A673 (cell line): Measurements from ENCODE around the gene MOCOS. TPM values are rescaled to one million over a fixed set of nuclear protein-coding genes. Genes with fewer than 3 reads are reported as not detected.

Source experiments
- BruUV-seq: library from RNA; stranded (reverse); fragments of 400-500 nt; replicated peaks from 2 replicates; lab custom pipeline; 2021; lab: Mats Ljungman, UMichigan
- CTCF ChIA-PET: fragments of 300-600 bp; sonication (Branson Sonifier 250); formaldehyde crosslinking; loops from one replicate; lab custom pipeline; 2022; ENCODE audit warnings: antibody characterized with exemption; lab: Charles Lee
- POLR2A ChIA-PET: fragments of 300-600 bp; sonication (Branson Sonifier 250); formaldehyde crosslinking; loops from one replicate; lab custom pipeline; 2022; ENCODE audit warnings: antibody characterized with exemption; ENCODE audit not compliant: low non-redundant PET; lab: Charles Lee
- DNase-seq: peaks from one replicate; pipeline ENCODE4 v3.0.0-alpha.2; 2015; ENCODE audit warnings: low spot score
- H3K27ac ChIP-seq: fragments of 200-600 bp; sonication (generic); 2 replicates; pipeline ENCODE4 v1.5.1; 2016; ENCODE audit warnings: mixed run types, low read depth, mild to moderate bottlenecking, mixed read lengths, antibody characterized with exemption, low read length; ENCODE audit not compliant: poor library complexity, severe bottlenecking
- H3K27me3 ChIP-seq: fragments of 200-600 bp; sonication (generic); replicated peaks from 2 replicates; pipeline ENCODE4 v1.6.1; 2017; ENCODE audit warnings: mixed run types, low read depth, mild to moderate bottlenecking, mixed read lengths, antibody characterized with exemption, low read length; ENCODE audit not compliant: insufficient read depth, poor library complexity
- H3K36me3 ChIP-seq: fragments of 200-600 bp; sonication (generic); 2 replicates; pipeline ENCODE4 v1.6.1; 2016; ENCODE audit warnings: mixed run types, mild to moderate bottlenecking, mixed read lengths, antibody characterized with exemption, low read length; ENCODE audit not compliant: insufficient read depth, poor library complexity, severe bottlenecking
- H3K4me1 ChIP-seq: fragments of 200-600 bp; sonication (generic); 2 replicates; pipeline ENCODE4 v1.6.1; 2017; ENCODE audit warnings: mixed run types, mild to moderate bottlenecking, mixed read lengths, antibody characterized with exemption, low read length; ENCODE audit not compliant: insufficient read depth, poor library complexity, severe bottlenecking
- H3K4me3 ChIP-seq: fragments of 200-600 bp; sonication (generic); 2 replicates; pipeline ENCODE4 v1.5.1; 2016; ENCODE audit warnings: low read depth, mixed run types, mild to moderate bottlenecking, mixed read lengths, low read length; ENCODE audit not compliant: poor library complexity, severe bottlenecking
- H3K9me3 ChIP-seq: fragments of 200-600 bp; sonication (generic); 2 replicates; pipeline ENCODE4 v1.6.1; 2016; ENCODE audit warnings: mixed run types, low read depth, mild to moderate bottlenecking, mixed read lengths, antibody characterized with exemption, low read length; ENCODE audit not compliant: poor library complexity, severe bottlenecking
- CTCF ChIP-seq: fragments of 300-800, 200-600 bp; sonication (generic); conservative IDR thresholded peaks from 2 replicates; pipeline ENCODE4 v1.5.1; 2017; ENCODE audit warnings: low read depth, mild to moderate bottlenecking, antibody characterized with exemption, low read length, moderate library complexity, mixed read lengths
- EZH2 ChIP-seq: fragments of 200-600 bp; sonication (generic); IDR thresholded peaks from 2 replicates; pipeline ENCODE4 v1.6.1; 2017; ENCODE audit warnings: borderline replicate concordance, low read depth, mild to moderate bottlenecking, mixed read lengths, antibody characterized with exemption, low read length; ENCODE audit not compliant: poor library complexity, severe bottlenecking
- intact Hi-C: fragments of 100-400 bp; cut with micrococcal nuclease; formaldehyde crosslinking; loops from one replicate; pipeline ENCODE4 v1.10.0; 2022; ENCODE audit not compliant: unreplicated experiment
- total RNA-seq: library from RNA; stranded (reverse); gene quantifications from 2 replicates; pipeline ENCODE4 v1.2.3, GENCODE V29; 2021

The MOCOS gene
- total RNA-seq, 1 experiment from 2014 or later, result not detected

GRCh38 chr18:36307513-36307912, 120.2 kb downstream of the MOCOS start:
- no peak overlapping the region for H3K4me3 ChIP-seq
- peaks cover 52% of the 10 kb centered on the region for H3K27me3 ChIP-seq
- TF ChIP-seq EZH2 (no peak), CTCF (no peak)
- no peaks in the 10 kb centered on the region for H3K36me3 ChIP-seq
- ChIA-PET CTCF (no interaction called here), POLR2A (no interaction called here)
- H3K4me1 ChIP-seq, result no peaks in the 10 kb centered on the region
- no peaks in the 10 kb centered on the region for H3K9me3 ChIP-seq
- no peak overlapping the region for H3K27ac ChIP-seq
- no peak for DNase-seq
- intact Hi-C loops, result no loop called here
- no TSS peak for BruUV-seq

GRCh38 chr18:36308711-36309435, 121.6 kb downstream of the MOCOS start:
- H3K4me3 ChIP-seq, result no peak overlapping the region
- intact Hi-C loops, result no loop called here

DNA sequence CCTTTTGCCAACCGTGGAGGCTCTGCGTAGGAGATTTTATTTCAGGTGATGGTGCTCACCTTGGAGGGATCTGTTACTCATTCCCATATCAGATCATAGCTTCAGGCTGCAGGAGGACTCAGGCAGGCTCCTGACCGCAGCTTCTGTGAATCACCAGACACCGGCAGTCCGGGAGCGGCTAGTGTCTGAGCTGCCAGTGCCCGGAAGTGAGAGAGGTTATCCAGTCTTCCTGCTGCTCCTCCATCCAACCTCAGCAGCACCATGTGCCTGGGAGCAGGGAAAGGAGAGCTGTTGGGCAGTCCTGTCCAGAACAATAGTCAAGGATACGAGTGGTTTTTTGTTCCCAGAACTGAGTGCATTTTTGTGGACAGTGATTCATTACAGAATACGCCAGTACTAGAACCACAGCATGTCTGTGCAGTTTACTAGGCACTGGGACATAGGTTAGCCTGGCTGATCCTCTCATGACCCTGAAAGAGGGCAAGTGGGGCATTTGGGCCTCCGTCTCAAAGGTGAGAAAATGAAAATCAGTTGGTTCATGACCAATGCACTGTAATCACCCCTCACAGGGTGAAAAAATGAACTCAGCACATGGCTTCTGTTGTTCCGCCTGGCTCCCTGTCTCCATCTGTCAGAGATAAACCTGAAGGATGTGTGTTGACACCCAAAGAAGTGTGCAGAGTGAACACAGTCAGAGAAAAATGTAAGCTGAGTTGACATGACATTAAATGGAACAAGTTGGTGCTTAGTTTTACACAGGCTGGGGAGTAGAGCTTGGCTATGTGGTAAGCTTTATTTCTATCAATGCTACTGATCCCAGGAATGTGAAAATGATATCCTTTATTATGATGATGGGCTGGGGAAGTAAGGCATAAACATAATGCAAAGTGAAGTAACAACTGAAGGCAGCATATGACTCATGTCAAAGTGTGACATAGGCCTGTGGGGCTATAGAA, 122.4 kb downstream of the MOCOS start:
- Histone ChIP-seq H3K36me3 (no peaks in the 10 kb centered on the region), H3K27me3 (peaks cover 33% of the 10 kb centered on the region), H3K4me3 (no peak overlapping the region), H3K4me1 (no peaks in the 10 kb centered on the region), H3K9me3 (no peaks in the 10 kb centered on the region), H3K27ac (no peak overlapping the region)
- ChIA-PET POLR2A (no interaction called here), CTCF (no interaction called here)
- intact Hi-C loops, result no loop called here
- no TSS peak for BruUV-seq
- DNase-seq, result no peak
- TF ChIP-seq EZH2, result no peak

More at GRCh38 chr18:36308711-36309435, 121.6 kb downstream of the MOCOS start:
- no peaks in the 10 kb centered on the region for H3K4me1 ChIP-seq
- TF ChIP-seq EZH2 (no peak), CTCF (no peak)
- ChIA-PET CTCF (no interaction called here), POLR2A (no interaction called here)
- BruUV-seq, result no TSS peak
- no peak overlapping the region for H3K27ac ChIP-seq
- peaks cover 42% of the 10 kb centered on the region for H3K27me3 ChIP-seq
- no peak for DNase-seq
- no peaks in the 10 kb centered on the region for H3K36me3 ChIP-seq
- no peaks in the 10 kb centered on the region for H3K9me3 ChIP-seq
